HepG2 (cell line): Measurements from ENCODE around the gene ARHGAP31. TPM values are rescaled to one million over a fixed set of nuclear protein-coding genes. Genes with fewer than 3 reads are reported as not detected.

Experiments
- BRCA1 ChIP-seq: sonication (generic); formaldehyde crosslinking; IDR thresholded peaks from 2 replicates; pipeline ENCODE4 v1.4.0; 2020; ENCODE audit warnings: missing genetic modification reagents
- CENPX ChIP-seq: sonication (generic); formaldehyde crosslinking; IDR thresholded peaks from 2 replicates; pipeline ENCODE4 v1.9.0; 2021; ENCODE audit warnings: mild to moderate bottlenecking, missing genetic modification reagents, moderate library complexity
- FOXO1 ChIP-seq: sonication (generic); formaldehyde crosslinking; IDR thresholded peaks from 2 replicates; pipeline ENCODE4 v1.4.0; 2020; ENCODE audit warnings: missing genetic modification reagents
- HDAC6 ChIP-seq: fragments of 200-600 bp; sonication (generic); IDR thresholded peaks from 2 replicates; pipeline ENCODE4 v1.7.0; 2017; ENCODE audit warnings: mild to moderate bottlenecking, antibody characterized with exemption, low read length, low read depth
- HOXA3 ChIP-seq: sonication (generic); formaldehyde crosslinking; IDR thresholded peaks from 2 replicates; pipeline ENCODE4 v1.5.0; 2020; ENCODE audit warnings: missing genetic modification reagents
- IKZF5 ChIP-seq: IDR thresholded peaks from 2 replicates; pipeline ENCODE4 v1.6.1; 2018; ENCODE audit warnings: missing genetic modification reagents, mild to moderate bottlenecking, missing compliant biosample characterization
- MIXL1 ChIP-seq: IDR thresholded peaks from 2 replicates; pipeline ENCODE4 v1.6.1; 2016
- MXI1 ChIP-seq: IDR thresholded peaks from 3 replicates; pipeline ENCODE4 v1.6.1; 2012; ENCODE audit warnings: low read depth, low read length, inconsistent platforms, borderline replicate concordance
- NFKBIZ ChIP-seq: IDR thresholded peaks from 2 replicates; pipeline ENCODE4 v1.6.1; 2018; ENCODE audit warnings: missing genetic modification reagents, missing compliant biosample characterization
- NKX3-1 ChIP-seq: sonication (generic); formaldehyde crosslinking; IDR thresholded peaks from 2 replicates; pipeline ENCODE4 v1.5.0; 2020; ENCODE audit warnings: missing genetic modification reagents
- NR2F2 ChIP-seq: IDR thresholded peaks from 2 replicates; pipeline ENCODE4 v1.6.1; 2012; ENCODE audit warnings: low read depth, inconsistent platforms, borderline replicate concordance
- PHF21A ChIP-seq: sonication (generic); formaldehyde crosslinking; IDR thresholded peaks from 2 replicates; pipeline ENCODE4 v1.5.0; 2020; ENCODE audit warnings: mild to moderate bottlenecking, missing genetic modification reagents
- SATB2 ChIP-seq: sonication (generic); formaldehyde crosslinking; IDR thresholded peaks from 2 replicates; pipeline ENCODE4 v1.5.0; 2020; ENCODE audit warnings: missing genetic modification reagents
- SIN3A ChIP-seq: IDR thresholded peaks from 2 replicates; pipeline ENCODE4 v1.6.1; 2011; ENCODE audit warnings: low read depth, mild to moderate bottlenecking, control low read depth, low read length, borderline replicate concordance
- SMC3 ChIP-seq: IDR thresholded peaks from 2 replicates; pipeline ENCODE4 v1.6.1; 2011; ENCODE audit warnings: low read length, improper control_type of control experiment
- SNAPC5 ChIP-seq: sonication (generic); formaldehyde crosslinking; IDR thresholded peaks from 2 replicates; pipeline ENCODE4 v1.8.1; 2023; ENCODE audit warnings: mild to moderate bottlenecking, missing genetic modification reagents, borderline replicate concordance
- TAF1 ChIP-seq: sonication (generic); formaldehyde crosslinking; IDR thresholded peaks from 2 replicates; pipeline ENCODE4 v1.4.0; 2020; ENCODE audit warnings: missing genetic modification reagents
- TERF1 ChIP-seq: sonication (generic); formaldehyde crosslinking; IDR thresholded peaks from 2 replicates; pipeline ENCODE4 v1.8.0; 2022; ENCODE audit warnings: mild to moderate bottlenecking, missing genetic modification reagents, moderate library complexity
- ZNF124 ChIP-seq: sonication (generic); formaldehyde crosslinking; IDR thresholded peaks from 2 replicates; pipeline ENCODE4 v1.4.0; 2020; ENCODE audit warnings: missing genetic modification reagents
- ZNF207 ChIP-seq: fragments of 450-650 bp; IDR thresholded peaks from 2 replicates; pipeline ENCODE4 v1.6.1; 2016; ENCODE audit warnings: antibody characterized with exemption, borderline replicate concordance
- ZNF414 ChIP-seq: sonication (generic); formaldehyde crosslinking; IDR thresholded peaks from 2 replicates; pipeline ENCODE4 v1.5.0; 2020; ENCODE audit warnings: missing genetic modification reagents
- ZNF556 ChIP-seq: sonication (generic); formaldehyde crosslinking; IDR thresholded peaks from 2 replicates; pipeline ENCODE4 v1.4.0; 2020; ENCODE audit warnings: mild to moderate bottlenecking, missing genetic modification reagents, borderline replicate concordance
- ZNF678 ChIP-seq: sonication (generic); formaldehyde crosslinking; IDR thresholded peaks from 2 replicates; pipeline ENCODE4 v1.4.0; 2020; ENCODE audit warnings: mild to moderate bottlenecking, missing genetic modification reagents
- ZNF768 ChIP-seq: sonication (generic); formaldehyde crosslinking; IDR thresholded peaks from 2 replicates; pipeline ENCODE4 v1.4.0; 2020; ENCODE audit warnings: missing genetic modification reagents
- ZNF790 ChIP-seq: sonication (generic); formaldehyde crosslinking; IDR thresholded peaks from 2 replicates; pipeline ENCODE4 v1.8.0; 2022; ENCODE audit warnings: missing genetic modification reagents, mild to moderate bottlenecking, borderline replicate concordance
- ZNF839 ChIP-seq: sonication (generic); formaldehyde crosslinking; IDR thresholded peaks from 2 replicates; pipeline ENCODE4 v1.4.0; 2020; ENCODE audit warnings: missing genetic modification reagents, mild to moderate bottlenecking, borderline replicate concordance
- ZNF841 ChIP-seq: sonication (generic); formaldehyde crosslinking; IDR thresholded peaks from 2 replicates; pipeline ENCODE4 v1.8.1; 2023; ENCODE audit warnings: missing genetic modification reagents, borderline replicate concordance
- polyA plus RNA-seq, 8 experiments: library from polyadenylated mRNA; depleted of rRNA in 3 of 8; stranded (reverse) in 7 of 8; unstranded in 1 of 8; fragments of >200 nt; fragmentation: Illumina TruSeq in 4 of 8; extraction: Trizol in 4 of 8; gene quantifications; 2 replicates each; pipeline versions ENCODE4 v1.2.1 to v1.2.3, GENCODE V29; 2011 to 2016; ENCODE audit warnings: low read depth in 4 of 8, missing spikeins in 1 of 8, mixed read lengths in 1 of 8; ENCODE audit not compliant: insufficient read depth in 1 of 8
- total RNA-seq, 5 experiments: library from RNA; depleted of rRNA; stranded (reverse); fragments of >200 nt; fragmentation: Illumina TruSeq; extraction: Trizol; gene quantifications; 2 replicates each; pipeline ENCODE4 v1.2.3, GENCODE V29; 2016; ENCODE audit warnings: low read depth in 1 of 5

ARHGAP31 gene
- total and polyA plus RNA-seq, 2 of the 13 experiments (the other 11 are each of a cell fraction or from before 2014, with no cell fraction given), result not detected

- peak; percentile 82 for TF ChIP-seq ZNF124 (CRISPR knock-in tag)
- TF ChIP-seq MXI1, result peak; percentile 89; the same call in 2 of the 3 replicates
- TF ChIP-seq BRCA1, result 0 out of 2 replicates have a peak, but pooled peaks have one; percentile 72
- no peak for TF ChIP-seq ZNF678 (CRISPR knock-in tag)
- no peak for TF ChIP-seq SATB2
- no peak for TF ChIP-seq TERF1 (CRISPR knock-in tag)
- no peak for TF ChIP-seq CENPX (CRISPR knock-in tag)
- TF ChIP-seq NR2F2, result peak; percentile 36; the same call in 1 of the 2 replicates
- TF ChIP-seq PHF21A (CRISPR knock-in tag), result no peak
- no peak for TF ChIP-seq HDAC6
- TF ChIP-seq ZNF207, result no peak
- no peak for TF ChIP-seq ZNF839 (CRISPR knock-in tag)
- TF ChIP-seq FOXO1 (CRISPR knock-in tag), result peak; percentile 61; the same call in 1 of the 2 replicates
- peak; percentile 99 for TF ChIP-seq HOXA3 (CRISPR knock-in tag)
- peak; percentile 63 for TF ChIP-seq MIXL1
- TF ChIP-seq NFKBIZ (CRISPR knock-in tag), result no peak; the same call in 1 of the 2 replicates
- no peak; the same call in 1 of the 2 replicates for TF ChIP-seq NKX3-1 (CRISPR knock-in tag)
- no peak for TF ChIP-seq ZNF790 (CRISPR knock-in tag)
- TF ChIP-seq TAF1 (CRISPR knock-in tag), result peak; percentile 98
- TF ChIP-seq ZNF414 (CRISPR knock-in tag), result 0 out of 2 replicates have a peak, but pooled peaks have one; percentile 46
- peak; percentile 59 for TF ChIP-seq ZNF556 (CRISPR knock-in tag)
- TF ChIP-seq SMC3, result no peak
- TF ChIP-seq SNAPC5, result peak; percentile 83; the same call in 1 of the 2 replicates
- peak; percentile 72; the same call in 1 of the 2 replicates for TF ChIP-seq SIN3A
- peak; percentile 87 for TF ChIP-seq IKZF5
- no peak for TF ChIP-seq ZNF841 (CRISPR knock-in tag)
- peak; percentile 64; the same call in 1 of the 2 replicates for TF ChIP-seq ZNF768
Observed at GRCh38 chr3:119463171-119464169, 169.3 kb downstream of the ARHGAP31 start, which contains the start of gene TMEM39A (continued).
